HepG2 (cell line): ENCODE results near the gene RMI2. TPM values are rescaled to one million over a fixed set of nuclear protein-coding genes. Genes with fewer than 3 reads are reported as not detected.

Source experiments
- DNMT1 ChIP-seq: sonication (generic); formaldehyde crosslinking; IDR thresholded peaks from 2 replicates; pipeline ENCODE4 v1.5.1; 2020; ENCODE audit warnings: mild to moderate bottlenecking, missing genetic modification reagents
- ETV5 ChIP-seq: IDR thresholded peaks from 2 replicates; pipeline ENCODE4 v1.6.1; 2018; ENCODE audit warnings: missing biosample characterization, missing genetic modification reagents, inconsistent platforms, borderline replicate concordance
- HNF4G ChIP-seq, 2 experiments: sonication (generic) in 1 of 2; formaldehyde crosslinking in 1 of 2; IDR thresholded peaks; 2 replicates each; pipeline versions ENCODE4 v1.4.0 to v1.6.1; 2011 to 2020; ENCODE audit warnings: borderline replicate concordance in 2 of 2, low read depth in 2 of 2, mild to moderate bottlenecking in 2 of 2, low read length in 1 of 2, missing genetic modification reagents in 1 of 2, moderate library complexity in 1 of 2
- NBN ChIP-seq: fragments of 450-650 bp; conservative IDR thresholded peaks from 2 replicates; pipeline ENCODE4 v1.6.1; 2017
- PREB ChIP-seq: sonication (generic); formaldehyde crosslinking; IDR thresholded peaks from 2 replicates; pipeline ENCODE4 v1.4.0; 2020; ENCODE audit warnings: missing genetic modification reagents
- ZBTB44 ChIP-seq: sonication (generic); formaldehyde crosslinking; IDR thresholded peaks from 2 replicates; pipeline ENCODE4 v1.4.0; 2020; ENCODE audit warnings: missing genetic modification reagents
- ZNF446 ChIP-seq: sonication (generic); formaldehyde crosslinking; IDR thresholded peaks from 2 replicates; pipeline ENCODE4 v1.5.0; 2020; ENCODE audit warnings: mild to moderate bottlenecking, missing genetic modification reagents
- ZNF580 ChIP-seq: IDR thresholded peaks from 2 replicates; pipeline ENCODE4 v1.6.1; 2016; ENCODE audit warnings: low read depth, borderline replicate concordance
- ZNF761 ChIP-seq: sonication (generic); formaldehyde crosslinking; conservative IDR thresholded peaks from 2 replicates; pipeline ENCODE4 v1.4.0; 2020; ENCODE audit warnings: mild to moderate bottlenecking, missing genetic modification reagents
- polyA plus RNA-seq, 8 experiments: library from polyadenylated mRNA; depleted of rRNA in 3 of 8; stranded (reverse) in 7 of 8; unstranded in 1 of 8; fragments of >200 nt; fragmentation: Illumina TruSeq in 4 of 8; extraction: Trizol in 4 of 8; gene quantifications; 2 replicates each; pipeline versions ENCODE4 v1.2.1 to v1.2.3, GENCODE V29; 2011 to 2016; ENCODE audit warnings: low read depth in 4 of 8, missing spikeins in 1 of 8, mixed read lengths in 1 of 8; ENCODE audit not compliant: insufficient read depth in 1 of 8
- total RNA-seq, 5 experiments: library from RNA; depleted of rRNA; stranded (reverse); fragments of >200 nt; fragmentation: Illumina TruSeq; extraction: Trizol; gene quantifications; 2 replicates each; pipeline ENCODE4 v1.2.3, GENCODE V29; 2016; ENCODE audit warnings: low read depth in 1 of 5
- TF ChIP-seq, protein P1 (sequence below): sonication (generic); formaldehyde crosslinking; IDR thresholded peaks from 2 replicates; pipeline ENCODE4 v1.5.0; 2020; ENCODE audit warnings: mild to moderate bottlenecking, missing genetic modification reagents, borderline replicate concordance
- TF ChIP-seq, protein P2 (sequence below): sonication (generic); formaldehyde crosslinking; IDR thresholded peaks from 2 replicates; pipeline ENCODE4 v1.5.1; 2020; ENCODE audit warnings: mild to moderate bottlenecking, missing genetic modification reagents, moderate library complexity

Gene RMI2
- total and polyA plus RNA-seq, 2 of the 13 experiments (the other 11 are each of a cell fraction or from before 2014, with no cell fraction given) = 24.5 to 55.7 TPM

GRCh38 chr16:11349599-11350276 lies 4.5 kb downstream of the RMI2 start (continued):
- 0 out of 2 replicates have a peak, but pooled peaks have one; percentile 19 for TF ChIP-seq ZNF446
- TF ChIP-seq ETV5 (CRISPR knock-in tag) = 0 out of 2 replicates have a peak, but pooled peaks have one; percentile 12
- TF ChIP-seq ZBTB44 = no peak
- 0 out of 2 replicates have a peak, but pooled peaks have one; percentile 28 for TF ChIP-seq ZNF580 (CRISPR knock-in tag)
- no peak for TF ChIP-seq NBN
- TF ChIP-seq, protein P1, sequence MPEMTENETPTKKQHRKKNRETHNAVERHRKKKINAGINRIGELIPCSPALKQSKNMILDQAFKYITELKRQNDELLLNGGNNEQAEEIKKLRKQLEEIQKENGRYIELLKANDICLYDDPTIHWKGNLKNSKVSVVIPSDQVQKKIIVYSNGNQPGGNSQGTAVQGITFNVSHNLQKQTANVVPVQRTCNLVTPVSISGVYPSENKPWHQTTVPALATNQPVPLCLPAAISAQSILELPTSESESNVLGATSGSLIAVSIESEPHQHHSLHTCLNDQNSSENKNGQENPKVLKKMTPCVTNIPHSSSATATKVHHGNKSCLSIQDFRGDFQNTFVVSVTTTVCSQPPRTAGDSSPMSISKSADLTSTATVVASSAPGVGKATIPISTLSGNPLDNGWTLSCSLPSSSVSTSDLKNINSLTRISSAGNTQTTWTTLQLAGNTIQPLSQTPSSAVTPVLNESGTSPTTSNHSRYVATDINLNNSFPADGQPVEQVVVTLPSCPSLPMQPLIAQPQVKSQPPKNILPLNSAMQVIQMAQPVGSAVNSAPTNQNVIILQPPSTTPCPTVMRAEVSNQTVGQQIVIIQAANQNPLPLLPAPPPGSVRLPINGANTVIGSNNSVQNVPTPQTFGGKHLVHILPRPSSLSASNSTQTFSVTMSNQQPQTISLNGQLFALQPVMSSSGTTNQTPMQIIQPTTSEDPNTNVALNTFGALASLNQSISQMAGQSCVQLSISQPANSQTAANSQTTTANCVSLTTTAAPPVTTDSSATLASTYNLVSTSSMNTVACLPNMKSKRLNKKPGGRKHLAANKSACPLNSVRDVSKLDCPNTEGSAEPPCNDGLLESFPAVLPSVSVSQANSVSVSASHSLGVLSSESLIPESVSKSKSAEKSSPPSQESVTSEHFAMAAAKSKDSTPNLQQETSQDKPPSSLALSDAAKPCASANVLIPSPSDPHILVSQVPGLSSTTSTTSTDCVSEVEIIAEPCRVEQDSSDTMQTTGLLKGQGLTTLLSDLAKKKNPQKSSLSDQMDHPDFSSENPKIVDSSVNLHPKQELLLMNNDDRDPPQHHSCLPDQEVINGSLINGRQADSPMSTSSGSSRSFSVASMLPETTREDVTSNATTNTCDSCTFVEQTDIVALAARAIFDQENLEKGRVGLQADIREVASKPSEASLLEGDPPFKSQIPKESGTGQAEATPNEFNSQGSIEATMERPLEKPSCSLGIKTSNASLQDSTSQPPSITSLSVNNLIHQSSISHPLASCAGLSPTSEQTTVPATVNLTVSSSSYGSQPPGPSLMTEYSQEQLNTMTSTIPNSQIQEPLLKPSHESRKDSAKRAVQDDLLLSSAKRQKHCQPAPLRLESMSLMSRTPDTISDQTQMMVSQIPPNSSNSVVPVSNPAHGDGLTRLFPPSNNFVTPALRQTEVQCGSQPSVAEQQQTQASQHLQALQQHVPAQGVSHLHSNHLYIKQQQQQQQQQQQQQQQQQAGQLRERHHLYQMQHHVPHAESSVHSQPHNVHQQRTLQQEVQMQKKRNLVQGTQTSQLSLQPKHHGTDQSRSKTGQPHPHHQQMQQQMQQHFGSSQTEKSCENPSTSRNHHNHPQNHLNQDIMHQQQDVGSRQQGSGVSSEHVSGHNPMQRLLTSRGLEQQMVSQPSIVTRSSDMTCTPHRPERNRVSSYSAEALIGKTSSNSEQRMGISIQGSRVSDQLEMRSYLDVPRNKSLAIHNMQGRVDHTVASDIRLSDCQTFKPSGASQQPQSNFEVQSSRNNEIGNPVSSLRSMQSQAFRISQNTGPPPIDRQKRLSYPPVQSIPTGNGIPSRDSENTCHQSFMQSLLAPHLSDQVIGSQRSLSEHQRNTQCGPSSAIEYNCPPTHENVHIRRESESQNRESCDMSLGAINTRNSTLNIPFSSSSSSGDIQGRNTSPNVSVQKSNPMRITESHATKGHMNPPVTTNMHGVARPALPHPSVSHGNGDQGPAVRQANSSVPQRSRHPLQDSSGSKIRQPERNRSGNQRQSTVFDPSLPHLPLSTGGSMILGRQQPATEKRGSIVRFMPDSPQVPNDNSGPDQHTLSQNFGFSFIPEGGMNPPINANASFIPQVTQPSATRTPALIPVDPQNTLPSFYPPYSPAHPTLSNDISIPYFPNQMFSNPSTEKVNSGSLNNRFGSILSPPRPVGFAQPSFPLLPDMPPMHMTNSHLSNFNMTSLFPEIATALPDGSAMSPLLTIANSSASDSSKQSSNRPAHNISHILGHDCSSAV (CRISPR knock-in tag) = no peak
- 0 out of 2 replicates have a peak, but pooled peaks have one; percentile 24 for TF ChIP-seq ZNF761 (CRISPR knock-in tag)
- no peak for TF ChIP-seq DNMT1 (CRISPR knock-in tag)
- TF ChIP-seq, protein P2, sequence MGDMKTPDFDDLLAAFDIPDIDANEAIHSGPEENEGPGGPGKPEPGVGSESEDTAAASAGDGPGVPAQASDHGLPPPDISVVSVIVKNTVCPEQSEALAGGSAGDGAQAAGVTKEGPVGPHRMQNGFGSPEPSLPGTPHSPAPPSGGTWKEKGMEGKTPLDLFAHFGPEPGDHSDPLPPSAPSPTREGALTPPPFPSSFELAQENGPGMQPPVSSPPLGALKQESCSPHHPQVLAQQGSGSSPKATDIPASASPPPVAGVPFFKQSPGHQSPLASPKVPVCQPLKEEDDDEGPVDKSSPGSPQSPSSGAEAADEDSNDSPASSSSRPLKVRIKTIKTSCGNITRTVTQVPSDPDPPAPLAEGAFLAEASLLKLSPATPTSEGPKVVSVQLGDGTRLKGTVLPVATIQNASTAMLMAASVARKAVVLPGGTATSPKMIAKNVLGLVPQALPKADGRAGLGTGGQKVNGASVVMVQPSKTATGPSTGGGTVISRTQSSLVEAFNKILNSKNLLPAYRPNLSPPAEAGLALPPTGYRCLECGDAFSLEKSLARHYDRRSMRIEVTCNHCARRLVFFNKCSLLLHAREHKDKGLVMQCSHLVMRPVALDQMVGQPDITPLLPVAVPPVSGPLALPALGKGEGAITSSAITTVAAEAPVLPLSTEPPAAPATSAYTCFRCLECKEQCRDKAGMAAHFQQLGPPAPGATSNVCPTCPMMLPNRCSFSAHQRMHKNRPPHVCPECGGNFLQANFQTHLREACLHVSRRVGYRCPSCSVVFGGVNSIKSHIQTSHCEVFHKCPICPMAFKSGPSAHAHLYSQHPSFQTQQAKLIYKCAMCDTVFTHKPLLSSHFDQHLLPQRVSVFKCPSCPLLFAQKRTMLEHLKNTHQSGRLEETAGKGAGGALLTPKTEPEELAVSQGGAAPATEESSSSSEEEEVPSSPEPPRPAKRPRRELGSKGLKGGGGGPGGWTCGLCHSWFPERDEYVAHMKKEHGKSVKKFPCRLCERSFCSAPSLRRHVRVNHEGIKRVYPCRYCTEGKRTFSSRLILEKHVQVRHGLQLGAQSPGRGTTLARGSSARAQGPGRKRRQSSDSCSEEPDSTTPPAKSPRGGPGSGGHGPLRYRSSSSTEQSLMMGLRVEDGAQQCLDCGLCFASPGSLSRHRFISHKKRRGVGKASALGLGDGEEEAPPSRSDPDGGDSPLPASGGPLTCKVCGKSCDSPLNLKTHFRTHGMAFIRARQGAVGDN (CRISPR knock-in tag) = peak; percentile 34
- TF ChIP-seq HNF4G (IDR thresholded peaks at IDR 0.05; ENCODE audit: borderline replicate concordance, low read depth, low read length) = no peak
- no peak for TF ChIP-seq HNF4G (CRISPR knock-in tag; IDR thresholded peaks at IDR 0.05; ENCODE audit: borderline replicate concordance, low read depth)
- 0 out of 2 replicates have a peak, but pooled peaks have one; percentile 25 for TF ChIP-seq PREB (CRISPR knock-in tag)
